COLO829 (cell line): ENCODE data around the gene TMED6.
A peak's percentile ranks its signal among the peaks of the same experiment; 100 is the strongest.
"Not testable (repeated sequence)": the region's sequence is repeated elsewhere in the genome, so short reads cannot be mapped to it uniquely, and the experiment has no call there.

Experiments used
- DNase-seq: peaks from one replicate; pipeline ENCODE4 v3.0.0; 2012; ENCODE audit warnings: low spot score

Gene TMED6

GRCh38 chr16:69360070-69360469 lies 8.5 kb upstream of the TMED6 start:
- DNase-seq = not testable (repeated sequence)

DNA sequence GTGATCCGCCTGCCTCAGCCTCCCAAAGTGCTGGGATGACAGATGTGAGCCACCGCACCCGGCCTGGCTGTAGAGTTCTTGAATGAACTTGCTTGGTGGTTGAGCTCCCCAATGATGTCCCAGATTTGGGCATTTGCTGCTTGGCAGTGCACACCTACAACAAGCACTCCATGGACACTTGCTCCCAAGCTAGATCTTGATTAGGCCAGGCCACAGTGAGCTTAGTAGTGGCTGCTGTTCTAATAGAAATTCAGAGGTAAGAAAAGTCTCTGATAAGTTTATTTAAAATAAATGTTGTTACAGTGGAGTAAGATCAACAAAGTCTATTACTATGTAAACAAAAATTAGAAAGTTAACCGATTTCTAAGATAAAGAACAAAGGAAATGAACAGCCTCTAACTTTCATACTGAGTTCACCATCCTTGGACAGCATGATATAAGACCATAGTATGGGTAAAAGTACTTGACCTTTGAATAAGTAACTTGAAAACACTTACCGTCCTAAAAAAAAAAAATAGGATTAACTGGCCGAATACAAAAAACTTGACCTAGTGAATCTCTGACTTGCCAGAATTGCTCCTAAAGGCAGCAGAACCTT lies 951 bp downstream of the TMED6 start:
- DNase-seq = no peak

- no peak for DNase-seq
Observed at GRCh38 chr16:69349536-69349935, 2.0 kb downstream of the TMED6 start.

- DNase-seq = no peak
Observed at GRCh38 chr16:69348222-69348621, 3.4 kb downstream of the TMED6 start.

DNA sequence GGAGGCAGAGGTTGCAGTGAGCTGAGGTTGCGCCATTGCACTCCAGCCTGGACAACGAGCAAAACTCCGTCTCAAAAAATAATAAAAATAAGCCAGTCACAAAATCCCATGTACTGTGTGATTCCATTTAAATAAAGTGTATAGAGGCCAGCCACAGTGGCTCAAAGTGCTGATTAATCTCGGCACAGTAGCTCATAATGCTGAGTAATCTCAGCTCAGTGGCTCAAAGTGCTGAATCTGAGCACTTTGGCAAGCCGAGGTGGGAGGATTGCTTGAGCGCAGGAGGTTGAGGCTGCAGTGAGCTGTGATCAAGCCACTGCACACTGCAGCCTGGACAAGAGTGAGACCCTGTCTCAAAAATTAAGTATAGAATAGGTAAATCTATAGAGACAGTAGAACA lies 4.9 kb downstream of the TMED6 start:
- DNase-seq = no peak

DNA sequence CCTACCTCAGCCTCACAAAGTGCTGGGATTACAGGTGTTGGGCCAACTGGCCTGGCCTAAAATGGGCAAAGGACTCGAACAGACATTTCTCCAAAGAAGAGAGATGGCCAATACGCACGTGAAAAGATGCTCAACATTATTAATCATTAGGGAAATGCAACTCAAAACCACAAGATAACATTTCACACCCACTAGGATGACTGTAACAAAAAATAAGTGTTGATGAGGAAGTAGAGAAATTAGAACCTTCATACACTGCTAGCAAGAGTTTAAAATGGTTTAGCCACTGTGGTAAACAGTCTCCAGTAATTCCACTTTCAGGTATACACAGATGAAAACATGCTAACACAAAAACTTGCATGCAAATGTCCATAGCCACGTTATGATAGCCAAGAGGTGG lies 5.7 kb downstream of the TMED6 start:
- DNase-seq = no peak

DNA sequence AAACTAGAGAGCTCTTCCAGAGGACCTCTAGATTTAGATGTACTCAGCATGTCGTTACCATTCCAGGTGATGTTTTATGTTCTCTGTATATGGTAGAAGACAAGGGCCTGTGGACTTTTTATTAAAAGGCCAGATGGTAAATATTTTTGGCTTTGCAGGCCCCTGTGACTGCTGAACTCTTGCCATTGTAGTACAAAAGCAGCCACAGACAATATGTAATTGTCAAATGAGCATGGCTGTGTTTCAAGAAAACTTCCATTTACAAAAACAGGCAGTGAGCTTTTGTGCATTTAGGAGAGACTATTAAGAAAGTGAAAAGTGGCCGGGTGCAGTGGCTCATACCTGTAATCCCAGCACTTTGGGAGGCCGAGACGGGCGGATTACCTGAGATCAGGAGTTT lies 7.4 kb downstream of the TMED6 start:
- DNase-seq = no peak

DNA sequence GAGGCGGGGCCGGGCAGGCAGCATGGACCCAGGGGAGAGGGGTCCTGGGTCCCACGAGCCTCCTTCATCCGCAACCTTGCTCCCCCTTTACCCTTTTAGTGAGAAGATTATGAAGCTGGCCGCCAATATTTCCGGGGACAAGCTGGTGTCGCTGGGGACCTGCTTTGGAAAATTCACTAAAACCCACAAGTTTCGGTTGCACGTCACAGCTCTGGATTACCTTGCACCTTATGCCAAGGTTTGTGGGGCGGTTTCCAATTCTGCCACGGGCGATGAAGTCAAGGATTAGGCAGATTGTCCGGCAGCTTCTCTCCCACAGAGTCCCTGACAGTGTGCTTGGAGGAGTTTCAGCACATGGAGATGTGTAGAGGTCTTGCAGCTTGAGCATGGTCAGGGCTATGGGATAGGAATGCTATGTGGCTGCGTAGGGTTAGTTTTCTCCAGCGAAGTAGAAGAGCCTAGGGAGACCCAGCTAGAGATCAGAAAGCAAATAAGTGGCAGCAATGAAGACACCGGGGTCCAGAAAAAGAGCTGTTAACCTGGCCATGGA lies 11.4 kb downstream of the TMED6 start:
- no peak for DNase-seq

DNA sequence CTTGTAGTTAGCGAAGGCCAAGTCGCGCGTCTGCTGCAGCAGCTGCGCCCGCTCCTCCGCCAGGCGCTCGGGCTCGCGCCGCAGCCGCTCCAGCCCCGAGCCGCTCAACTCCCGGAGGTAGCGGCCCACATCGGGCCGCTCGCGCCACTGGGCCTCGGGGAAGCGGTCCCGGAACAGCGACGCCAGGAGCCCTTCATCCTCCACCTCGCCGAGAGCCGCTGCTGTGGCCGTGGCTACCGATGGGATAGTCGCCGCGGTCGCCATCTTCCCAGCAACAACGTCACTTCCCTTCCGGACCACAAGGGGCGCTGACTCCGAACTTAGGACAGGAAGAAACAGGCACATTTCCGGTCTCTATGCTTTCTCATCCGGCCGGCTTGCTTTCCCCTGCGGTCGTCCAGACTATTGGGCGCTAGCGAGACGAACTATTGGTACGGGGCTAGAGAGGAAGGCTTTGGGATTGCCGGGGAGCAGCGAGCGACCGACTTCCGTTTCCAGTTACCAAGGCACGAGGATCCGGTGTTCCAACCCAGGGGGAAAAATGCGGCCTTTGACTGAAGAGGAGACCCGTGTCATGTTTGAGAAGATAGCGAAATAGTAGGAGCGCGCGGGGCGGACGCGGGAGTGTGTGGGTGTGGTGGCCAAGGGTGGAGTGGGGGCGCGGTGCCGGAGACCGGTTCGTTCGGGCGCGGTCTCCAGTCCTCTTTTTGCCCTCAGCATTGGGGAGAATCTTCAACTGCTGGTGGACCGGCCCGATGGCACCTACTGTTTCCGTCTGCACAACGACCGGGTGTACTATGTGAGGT lies 12.1 kb downstream of the TMED6 start, which contains the start of the genes COG8 and NIP7:
COG8 (minus strand) TSS at position 276 of the 806 bp plus-strand sequence; CDS start at position 264, 12 bp downstream.
NIP7 (plus strand) TSS at position 484 of the 806 bp plus-strand sequence; CDS start at position 542, 58 bp downstream.
- DNase-seq = peak; percentile 83

DNA sequence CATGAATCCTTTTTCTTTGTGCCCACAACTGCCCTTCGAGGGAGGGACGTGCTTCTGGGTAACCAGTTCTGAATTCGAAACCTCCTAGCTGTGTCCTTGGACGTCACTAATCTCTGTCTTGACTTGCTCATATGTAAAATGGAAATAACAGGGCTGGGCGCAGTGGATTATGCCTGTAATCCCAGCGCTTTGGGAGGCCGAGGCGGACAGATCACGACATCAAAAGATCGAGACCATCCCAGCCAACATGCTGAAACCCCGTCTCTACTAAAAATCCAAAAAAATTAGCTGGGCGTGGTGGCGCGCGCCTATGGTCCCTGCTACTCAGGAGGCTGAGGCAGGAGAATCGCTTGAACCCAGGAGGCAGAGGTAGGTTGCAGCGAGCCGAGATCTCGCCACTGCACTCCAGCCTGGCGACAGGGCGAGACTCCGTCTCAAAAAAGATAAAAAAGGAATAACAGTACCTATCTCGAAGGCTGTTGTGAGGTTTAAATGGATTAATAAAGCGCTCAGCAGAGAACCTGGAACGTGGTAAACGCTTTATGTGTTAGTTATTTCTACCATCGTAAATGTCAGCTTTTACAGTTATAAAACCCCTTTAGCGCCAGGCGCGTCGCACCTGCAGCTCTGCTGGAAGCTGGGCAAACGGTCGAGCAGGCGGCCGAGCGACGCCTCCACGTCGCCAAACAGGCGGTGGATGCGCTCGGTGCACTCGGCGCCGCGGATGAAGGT lies 12.9 kb downstream of the TMED6 start:
- no peak for DNase-seq

DNA sequence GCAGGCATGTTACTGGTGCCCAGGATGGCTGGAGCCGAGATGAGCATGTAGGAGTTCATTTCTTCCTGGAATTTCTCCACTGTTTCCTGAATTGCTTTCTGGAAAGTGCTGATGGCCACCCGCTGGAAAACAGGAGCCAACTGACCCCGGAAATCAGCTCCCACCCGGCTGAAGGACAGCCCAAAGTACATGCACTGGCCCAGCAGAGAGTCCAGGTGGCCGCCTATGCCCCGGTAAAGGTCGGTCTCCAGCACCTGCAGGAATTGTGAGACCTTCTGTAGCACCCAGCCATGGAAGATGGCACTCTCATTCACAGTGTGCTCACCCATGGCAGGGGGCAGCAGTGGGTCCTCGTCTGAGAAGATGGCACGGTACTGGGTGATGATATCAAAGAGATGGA lies 16.9 kb downstream of the TMED6 start:
- DNase-seq = no peak

DNA sequence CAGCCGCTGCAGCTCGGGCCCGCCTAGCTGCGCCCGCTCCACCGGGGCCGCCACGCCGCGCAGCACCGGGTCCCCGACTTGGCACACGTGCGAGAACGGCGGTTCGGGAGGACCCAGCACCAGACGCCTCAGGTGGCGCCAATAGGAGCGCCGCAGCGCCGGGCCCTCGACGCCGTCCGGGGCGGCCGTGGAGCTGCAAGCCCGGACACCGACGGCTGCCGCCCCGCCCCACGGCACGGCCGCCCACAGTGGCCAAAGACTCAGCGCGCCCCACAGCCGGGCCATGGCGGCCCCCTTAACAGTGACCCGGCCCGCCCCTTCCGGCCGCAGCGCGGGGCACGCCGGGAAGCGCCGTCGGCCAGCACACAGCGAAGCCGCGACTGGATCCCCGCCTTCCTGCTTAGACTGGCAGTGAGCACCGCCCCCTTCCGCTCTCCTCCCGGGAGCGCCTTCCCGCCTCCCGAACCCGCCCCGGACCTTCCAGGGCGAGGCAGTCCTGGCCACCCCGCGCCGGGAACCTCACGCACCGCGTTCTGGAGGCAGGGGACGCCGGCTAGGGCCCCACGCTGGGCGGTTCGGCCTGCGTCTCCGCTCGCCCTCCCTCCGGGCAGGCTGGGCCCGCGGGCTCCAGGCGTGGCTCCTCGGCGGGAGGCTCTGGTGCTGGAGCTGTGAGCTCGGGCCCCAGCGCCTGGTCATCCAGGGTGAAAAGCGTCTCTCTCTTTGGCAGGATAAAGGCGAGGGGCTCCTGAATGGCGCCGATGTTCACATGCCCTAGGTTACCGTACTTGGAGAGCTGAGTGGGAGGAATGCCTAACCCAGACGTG lies 21.1 kb downstream of the TMED6 start, which contains the start of gene PDF:
PDF (minus strand) TSS at position 303 of the 824 bp plus-strand sequence; CDS start at position 285, 18 bp downstream.
- peak; percentile 77 for DNase-seq

DNA sequence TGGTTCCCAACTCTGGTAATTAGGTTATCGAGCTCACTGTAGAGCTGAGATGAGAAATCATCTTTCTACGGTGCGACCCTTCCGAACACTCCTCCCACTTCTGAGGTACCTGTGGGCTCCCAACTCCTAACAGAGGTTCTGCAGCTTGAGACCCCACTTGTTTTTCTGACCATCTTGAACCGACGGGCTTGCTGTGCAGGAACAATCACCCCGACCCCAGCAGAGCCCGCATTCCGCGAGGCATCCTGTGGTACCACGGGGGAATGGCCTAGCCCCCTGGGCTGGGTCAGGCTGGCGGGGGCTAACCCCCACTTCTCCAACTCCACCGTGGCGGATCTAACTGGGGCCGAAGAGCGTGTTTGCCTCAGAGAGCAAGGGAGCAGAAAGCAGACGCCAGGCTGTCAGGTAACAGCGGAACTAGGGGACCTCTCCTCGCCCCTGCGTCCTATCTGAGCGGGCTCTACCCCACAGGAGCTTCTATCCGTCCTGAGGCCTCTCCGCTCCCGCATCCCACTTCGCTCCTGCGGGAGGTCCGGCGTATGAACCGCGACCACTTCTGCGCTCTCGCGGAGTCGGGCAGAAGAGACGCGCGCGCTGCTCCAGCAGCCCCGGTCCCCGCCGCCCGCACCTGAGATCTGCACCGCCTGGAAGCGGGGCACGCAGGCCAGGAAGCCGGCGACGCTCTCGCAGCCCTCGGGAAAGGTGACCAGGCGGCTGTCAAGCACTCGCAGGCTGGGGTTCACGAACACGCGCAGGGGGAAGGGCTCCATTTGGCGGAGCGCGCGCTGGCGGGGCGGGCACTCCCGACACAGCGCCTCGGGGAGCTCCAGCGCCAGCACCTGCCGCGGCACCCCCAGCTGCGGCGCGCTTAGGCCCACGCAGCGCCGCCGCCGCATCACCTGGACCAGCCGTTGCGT lies 22.0 kb downstream of the TMED6 start:
- DNase-seq = no peak

DNA sequence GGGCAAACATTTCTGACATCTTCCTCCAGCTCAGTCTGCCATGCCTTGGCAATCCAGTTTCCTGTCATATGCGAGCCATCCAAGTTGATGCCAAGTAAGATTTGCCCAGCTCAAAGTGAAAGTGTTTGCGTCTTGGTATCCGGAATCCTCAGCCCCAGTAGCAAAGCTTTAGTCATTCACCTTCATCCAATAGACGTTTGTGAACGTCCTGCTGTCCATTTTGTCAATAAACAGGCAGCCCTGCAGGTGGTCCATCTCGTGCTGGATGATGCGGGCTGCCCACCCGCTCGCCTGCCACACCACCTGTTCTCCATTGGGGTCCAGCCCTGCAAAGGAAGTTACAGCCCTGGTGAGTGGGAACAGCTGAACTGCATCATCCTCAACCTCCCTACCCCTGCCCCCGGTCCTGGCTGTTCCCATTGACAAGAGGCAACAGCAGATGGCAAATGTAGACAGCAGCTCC lies 22.7 kb downstream of the TMED6 start:
- DNase-seq = no peak

DNA sequence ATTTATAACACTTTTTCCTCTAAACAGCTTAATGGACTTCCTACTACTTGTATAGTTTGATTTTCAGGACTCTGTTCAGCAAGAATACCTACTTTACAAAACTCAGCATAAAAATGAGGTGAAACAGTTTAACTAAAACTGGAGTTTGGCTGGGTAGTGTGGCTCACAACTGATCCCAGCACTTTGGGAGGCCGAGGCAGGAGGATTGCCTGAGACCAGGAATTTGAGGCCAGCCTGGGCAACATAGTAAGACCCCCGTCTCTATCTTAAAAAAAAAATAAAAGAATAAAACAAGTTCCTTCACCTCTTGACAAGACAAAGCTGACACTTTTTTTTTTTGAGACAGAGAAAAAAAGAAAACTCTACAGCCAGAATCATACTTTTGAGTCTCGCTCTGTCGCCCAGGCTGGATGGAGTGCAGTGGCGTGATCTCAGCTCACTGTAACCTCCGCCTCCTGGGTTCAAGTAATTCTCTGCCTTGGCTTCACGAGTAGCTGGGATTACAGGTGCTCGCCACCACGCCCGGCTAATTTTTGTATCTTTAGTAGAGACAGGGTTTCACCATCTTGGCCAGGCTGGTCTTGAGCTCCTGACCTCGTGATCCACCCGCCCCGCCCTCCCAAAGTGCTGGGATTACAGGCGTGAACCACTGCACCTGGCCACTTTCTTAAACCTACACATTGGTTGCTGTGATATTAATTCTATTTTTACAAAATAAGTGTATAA lies 23.8 kb downstream of the TMED6 start:
- no peak for DNase-seq

DNA sequence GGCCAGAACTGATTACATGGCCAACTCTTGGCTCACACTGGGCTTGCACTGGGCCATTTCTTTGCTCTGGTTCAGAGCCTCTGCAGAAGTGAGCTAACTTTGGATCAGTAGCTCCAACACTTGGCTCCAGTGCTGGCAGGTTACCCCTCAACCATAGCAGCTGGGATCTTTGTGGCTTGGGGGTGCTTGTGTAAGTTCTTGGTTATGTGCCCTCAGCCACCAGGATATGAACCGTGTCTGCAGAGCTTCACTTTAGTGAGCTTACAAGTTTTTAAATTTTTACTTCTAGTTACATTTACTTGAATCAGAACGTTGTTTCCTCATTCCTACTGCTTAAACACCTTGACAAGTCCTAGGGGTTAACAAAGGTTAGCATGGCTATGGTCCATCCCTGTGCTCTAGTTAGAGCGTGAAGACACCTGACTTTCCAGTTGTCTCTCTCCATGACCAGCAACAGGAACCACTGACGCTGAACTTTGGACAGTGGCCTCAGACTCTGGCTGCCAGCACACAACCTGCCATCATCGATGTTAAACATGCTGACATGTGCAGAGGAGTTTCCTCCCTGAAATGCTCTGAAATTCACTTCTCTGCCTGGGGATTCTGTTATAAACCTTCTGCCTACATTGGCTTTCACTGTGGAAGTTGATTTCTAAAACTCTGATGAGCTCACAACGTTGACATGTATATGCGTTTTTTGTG lies 25.3 kb downstream of the TMED6 start:
- no peak for DNase-seq

- no peak for DNase-seq
Observed at GRCh38 chr16:69325784-69326171, 25.8 kb downstream of the TMED6 start.

DNA sequence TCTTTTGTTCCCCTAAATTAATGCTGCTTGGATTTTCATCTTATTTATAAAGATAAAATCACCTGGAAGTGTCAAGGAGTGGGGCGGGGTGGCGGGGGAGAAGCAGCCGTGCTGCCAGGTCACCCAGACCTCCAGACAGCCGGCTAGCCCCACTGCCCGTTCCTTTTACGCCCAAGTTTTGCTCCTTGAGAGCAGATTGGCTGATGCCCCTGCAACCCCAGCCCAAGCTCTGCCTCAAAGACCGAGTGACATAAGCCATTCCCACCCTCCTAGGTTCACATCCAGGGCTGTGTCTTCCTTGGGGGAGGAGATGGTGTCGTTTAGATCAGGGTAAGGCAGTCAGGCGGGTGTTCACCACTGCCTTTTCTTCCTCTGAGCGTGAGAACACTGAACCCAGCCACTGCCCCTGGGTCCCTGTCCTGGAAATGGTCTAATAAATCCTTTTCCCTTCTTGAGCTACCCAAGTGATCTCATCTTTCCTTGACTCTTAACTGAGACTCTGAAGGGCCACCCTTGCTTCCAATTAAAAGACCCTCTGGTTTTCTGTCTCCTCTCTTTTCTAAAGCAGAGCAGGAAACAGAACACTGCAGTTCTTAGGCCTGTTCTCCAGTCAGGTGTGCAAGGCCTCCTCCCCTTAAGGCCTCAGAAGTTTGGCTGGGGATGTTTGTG lies 26.9 kb downstream of the TMED6 start:
- no peak for DNase-seq
